ENCODE results near the gene OR10T2. TPM values are rescaled to one million over a fixed set of nuclear protein-coding genes. Genes with fewer than 3 reads are reported as not detected.

The OR10T2 gene
- total and polyA plus RNA-seq, 2 donors (not counting 3 experiments of a cell fraction or from before 2014, with no cell fraction given), result not detected

Other genes starting within 250 kb of the OR10T2 start
- gene CD1D, start 218.6 kb downstream of the OR10T2 start, total RNA-seq, result not detected in 2 replicates
- not detected in 2 replicates for gene CD1D, start 218.6 kb downstream of the OR10T2 start, polyA plus RNA-seq
- not detected in 2 replicates for gene CD1A, start 145.0 kb downstream of the OR10T2 start, total RNA-seq
- not detected in 2 replicates for gene CD1A, start 145.0 kb downstream of the OR10T2 start, polyA plus RNA-seq
- not detected in 2 replicates for gene CD1C, start 109.5 kb downstream of the OR10T2 start, total RNA-seq
- gene CD1C, start 109.5 kb downstream of the OR10T2 start, polyA plus RNA-seq, result not detected in 2 replicates
- not detected in 2 replicates for gene CD1B, start 67.9 kb downstream of the OR10T2 start, total RNA-seq
- not detected in 2 replicates for gene CD1B, start 67.9 kb downstream of the OR10T2 start, polyA plus RNA-seq
- gene CD1E, start 45.6 kb downstream of the OR10T2 start, total RNA-seq, result not detected in 2 replicates
- gene CD1E, start 45.6 kb downstream of the OR10T2 start, polyA plus RNA-seq, result not detected in 2 replicates
- not detected in 2 replicates for gene OR10K2, start 26.8 kb upstream of the OR10T2 start, total RNA-seq
- not detected in 2 replicates for gene OR10K2, start 26.8 kb upstream of the OR10T2 start, polyA plus RNA-seq
- gene OR10K1, start 62.4 kb upstream of the OR10T2 start, total RNA-seq, result not detected in 2 replicates
- gene OR10K1, start 62.4 kb upstream of the OR10T2 start, polyA plus RNA-seq, result not detected in 2 replicates
- gene OR10R2, start 72.8 kb upstream of the OR10T2 start, total RNA-seq, result not detected in 2 replicates
- gene OR10R2, start 72.8 kb upstream of the OR10T2 start, polyA plus RNA-seq, result not detected in 2 replicates
- gene OR6Y1, start 154.9 kb upstream of the OR10T2 start, total RNA-seq, result not detected in 2 replicates
- not detected in 2 replicates for gene OR6Y1, start 154.9 kb upstream of the OR10T2 start, polyA plus RNA-seq
- not detected in 2 replicates for gene OR6P1, start 171.1 kb upstream of the OR10T2 start, total RNA-seq
- not detected in 2 replicates for gene OR6P1, start 171.1 kb upstream of the OR10T2 start, polyA plus RNA-seq
- gene OR10X1, start 180.4 kb upstream of the OR10T2 start, total RNA-seq, result not detected in 2 replicates
- not detected in 2 replicates for gene OR10X1, start 180.4 kb upstream of the OR10T2 start, polyA plus RNA-seq
- gene OR10Z1, start 205.8 kb upstream of the OR10T2 start, total RNA-seq, result not detected in 2 replicates
- gene OR10Z1, start 205.8 kb upstream of the OR10T2 start, polyA plus RNA-seq, result not detected in 2 replicates